AG09319 (cell line): ENCODE measurements around the gene DNAJA3.

ENCODE experiments used
- DNase-seq: peaks from one replicate; pipeline ENCODE4 v3.0.0-alpha.2; 2010; ENCODE audit warnings: low read depth; ENCODE audit errors: extremely low read depth
- TF ChIP-seq, protein P1 (sequence below): IDR thresholded peaks from 2 replicates; pipeline ENCODE4 v1.5.1; 2011; ENCODE audit warnings: low read depth, mild to moderate bottlenecking, inconsistent platforms, low read length, moderate library complexity

DNAJA3 gene

DNA sequence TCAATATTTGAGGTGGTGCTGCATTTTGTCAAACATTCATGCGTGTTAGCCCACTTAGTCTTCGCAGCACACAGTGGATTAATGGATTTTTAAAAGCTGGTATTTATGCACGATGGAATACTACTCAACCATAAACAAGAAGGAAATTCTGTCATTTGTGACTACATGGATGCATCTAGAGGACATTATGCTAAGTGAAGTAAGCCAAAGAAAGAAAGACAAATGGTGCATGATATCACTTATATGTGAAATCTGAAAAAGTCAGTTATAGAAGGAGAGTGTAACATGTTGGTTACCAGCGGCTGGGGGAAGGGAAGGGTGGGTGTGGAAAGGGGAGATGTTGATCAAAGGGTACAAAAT lies 73.5 kb downstream of the DNAJA3 start:
- TF ChIP-seq, protein P1, sequence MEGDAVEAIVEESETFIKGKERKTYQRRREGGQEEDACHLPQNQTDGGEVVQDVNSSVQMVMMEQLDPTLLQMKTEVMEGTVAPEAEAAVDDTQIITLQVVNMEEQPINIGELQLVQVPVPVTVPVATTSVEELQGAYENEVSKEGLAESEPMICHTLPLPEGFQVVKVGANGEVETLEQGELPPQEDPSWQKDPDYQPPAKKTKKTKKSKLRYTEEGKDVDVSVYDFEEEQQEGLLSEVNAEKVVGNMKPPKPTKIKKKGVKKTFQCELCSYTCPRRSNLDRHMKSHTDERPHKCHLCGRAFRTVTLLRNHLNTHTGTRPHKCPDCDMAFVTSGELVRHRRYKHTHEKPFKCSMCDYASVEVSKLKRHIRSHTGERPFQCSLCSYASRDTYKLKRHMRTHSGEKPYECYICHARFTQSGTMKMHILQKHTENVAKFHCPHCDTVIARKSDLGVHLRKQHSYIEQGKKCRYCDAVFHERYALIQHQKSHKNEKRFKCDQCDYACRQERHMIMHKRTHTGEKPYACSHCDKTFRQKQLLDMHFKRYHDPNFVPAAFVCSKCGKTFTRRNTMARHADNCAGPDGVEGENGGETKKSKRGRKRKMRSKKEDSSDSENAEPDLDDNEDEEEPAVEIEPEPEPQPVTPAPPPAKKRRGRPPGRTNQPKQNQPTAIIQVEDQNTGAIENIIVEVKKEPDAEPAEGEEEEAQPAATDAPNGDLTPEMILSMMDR: no peak
- DNase-seq: no peak

DNA sequence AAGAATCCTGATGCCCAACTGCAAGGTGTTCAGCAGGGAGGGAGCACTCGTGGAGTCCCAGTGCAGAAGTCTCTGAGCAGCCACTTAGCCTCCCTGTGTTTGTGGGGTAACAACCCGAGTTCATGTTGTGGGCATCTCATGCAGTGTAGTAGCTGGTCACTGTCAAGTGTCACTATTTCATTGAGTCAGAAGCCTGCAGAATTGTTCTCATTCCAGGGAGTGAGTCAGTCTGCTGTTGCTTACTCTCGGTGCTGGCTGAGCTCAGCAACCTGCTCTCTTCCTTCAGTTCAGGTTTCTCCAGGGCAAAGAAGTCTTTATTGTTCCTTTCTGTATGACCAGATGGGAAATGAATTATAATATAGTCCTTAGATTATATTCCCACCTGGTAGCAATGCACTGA lies 74.6 kb downstream of the DNAJA3 start:
- DNase-seq: no peak
- TF ChIP-seq, protein P1: no peak

DNA sequence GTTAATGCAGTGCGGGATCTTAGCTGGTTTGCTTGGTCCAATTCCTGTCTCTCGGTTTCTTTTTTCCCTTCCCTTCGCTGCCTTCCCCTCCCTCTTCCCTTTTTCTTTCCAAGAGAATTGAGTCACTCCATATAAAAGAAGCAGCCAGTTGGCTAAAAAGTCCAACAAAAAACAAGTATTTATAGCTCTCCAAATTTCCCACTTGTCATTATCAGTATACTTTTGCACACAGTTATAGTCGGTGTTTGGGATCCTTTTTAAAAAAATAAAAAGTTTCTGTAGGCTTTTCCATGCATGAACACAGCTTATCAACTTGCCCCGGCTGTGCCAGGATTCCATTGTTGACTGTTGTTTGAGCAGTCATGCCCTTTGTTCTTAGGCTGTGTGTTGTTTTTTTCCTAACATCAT lies 75.4 kb downstream of the DNAJA3 start:
- TF ChIP-seq, protein P1: no peak
- DNase-seq: no peak

DNA sequence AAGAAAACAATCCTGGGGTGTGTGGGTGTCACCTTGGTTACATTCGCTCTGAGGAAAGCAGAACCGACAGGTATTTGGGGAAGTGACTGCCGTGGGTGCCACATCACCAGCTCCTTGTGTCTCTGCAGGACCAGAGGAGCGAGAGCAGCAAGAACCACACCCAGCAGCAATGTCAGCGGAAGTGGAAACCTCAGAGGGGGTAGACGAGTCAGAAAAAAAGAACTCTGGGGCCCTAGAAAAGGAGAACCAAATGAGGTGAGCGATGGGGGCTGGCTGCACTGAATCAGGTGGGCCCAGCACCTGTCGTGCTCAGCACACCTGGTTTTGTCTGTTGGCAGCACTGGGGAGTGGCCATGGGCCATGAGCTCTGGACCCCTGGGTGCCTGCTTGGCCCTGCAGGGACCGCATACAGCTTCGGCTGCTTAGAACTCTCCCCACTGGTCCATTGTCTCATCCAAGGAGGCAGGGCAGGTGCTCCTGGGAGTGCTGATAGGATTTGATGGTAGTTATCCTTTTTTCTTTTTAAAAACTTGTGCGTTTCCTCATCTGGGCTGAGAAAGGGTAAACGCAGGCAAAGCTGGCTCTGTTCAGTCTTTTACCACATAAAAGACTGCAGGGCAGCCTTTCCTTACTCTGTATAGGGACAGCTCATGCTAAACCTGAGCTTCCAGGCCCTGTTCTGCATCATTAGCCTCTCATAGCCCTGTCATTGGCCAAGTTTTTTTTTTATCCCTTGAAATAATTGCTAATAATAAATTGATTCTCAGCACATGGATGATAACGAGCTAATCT lies 79.9 kb downstream of the DNAJA3 start:
- TF ChIP-seq, protein P1: no peak
- no peak for DNase-seq
